Ishikawa (cell line): ENCODE measurements around the gene SERPINA12.

ENCODE experiments used
- CEBPB ChIP-seq: IDR thresholded peaks from 2 replicates; pipeline ENCODE4 v1.6.1; 2012
- CREB1 ChIP-seq: IDR thresholded peaks from 2 replicates; pipeline ENCODE4 v1.6.1; 2012; ENCODE audit warnings: low read depth
- EGR1 ChIP-seq: IDR thresholded peaks from 2 replicates; pipeline ENCODE4 v1.6.1; 2012
- EP300 ChIP-seq: IDR thresholded peaks from 2 replicates; pipeline ENCODE4 v1.6.1; 2012; ENCODE audit warnings: borderline replicate concordance
- FOXM1 ChIP-seq: IDR thresholded peaks from 2 replicates; pipeline ENCODE4 v1.6.1; 2012; ENCODE audit warnings: low read depth, borderline replicate concordance
- MAX ChIP-seq: IDR thresholded peaks from 2 replicates; pipeline ENCODE4 v1.6.1; 2012
- NFIC ChIP-seq: IDR thresholded peaks from 2 replicates; pipeline ENCODE4 v1.6.1; 2012
- RAD21 ChIP-seq: IDR thresholded peaks from 2 replicates; pipeline ENCODE4 v1.6.1; 2012; ENCODE audit warnings: low read depth
- REST ChIP-seq: IDR thresholded peaks from 2 replicates; pipeline ENCODE4 v1.6.1; 2012; ENCODE audit warnings: low read depth, mild to moderate bottlenecking
- TAF1 ChIP-seq: IDR thresholded peaks from 2 replicates; pipeline ENCODE4 v1.6.1; 2012; ENCODE audit warnings: low read depth, mild to moderate bottlenecking
- TCF12 ChIP-seq: IDR thresholded peaks from 2 replicates; pipeline ENCODE4 v1.6.1; 2012; ENCODE audit warnings: low read depth
- TEAD4 ChIP-seq: IDR thresholded peaks from 2 replicates; pipeline ENCODE4 v1.6.1; 2012
- USF1 ChIP-seq: IDR thresholded peaks from 2 replicates; pipeline ENCODE4 v1.6.1; 2012
- YY1 ChIP-seq: IDR thresholded peaks from 2 replicates; pipeline ENCODE4 v1.6.1; 2012; ENCODE audit warnings: low read depth
- ZBTB7A ChIP-seq: IDR thresholded peaks from 2 replicates; pipeline ENCODE4 v1.6.1; 2012; ENCODE audit warnings: low read depth

SERPINA12 gene

GRCh38 chr14:94550041-94550440, 40.8 kb upstream of the SERPINA12 start:
- TF ChIP-seq RAD21 (no peak), MAX (no peak), FOXM1 (no peak), ZBTB7A (no peak), YY1 (no peak), USF1 (no peak), REST (no peak), CREB1 (no peak), NFIC (no peak), EP300 (no peak)

- peak; percentile 64 for TF ChIP-seq RAD21
- TF ChIP-seq CREB1 = no peak
Observed at GRCh38 chr14:94548999-94549985, 40.0 kb upstream of the SERPINA12 start.

GRCh38 chr14:94548131-94548998, 39.1 kb upstream of the SERPINA12 start:
- TF ChIP-seq REST (no peak), CEBPB (no peak), MAX (no peak), YY1 (no peak), FOXM1 (no peak), CREB1 (no peak), ZBTB7A (no peak), NFIC (no peak), TEAD4 (no peak), RAD21 (no peak), EP300 (no peak), TAF1 (no peak), TCF12 (no peak), EGR1 (no peak), USF1 (no peak)

GRCh38 chr14:94547726-94548125, 38.5 kb upstream of the SERPINA12 start:
- TF ChIP-seq CEBPB (no peak), TEAD4 (no peak), EP300 (no peak), REST (no peak), RAD21 (no peak), ZBTB7A (no peak), FOXM1 (no peak), TCF12 (no peak), TAF1 (no peak), NFIC (no peak), MAX (no peak), USF1 (no peak), EGR1 (no peak), YY1 (no peak), CREB1 (no peak)
